Measurements from ENCODE around the gene OLA1. TPM values are rescaled to one million over a fixed set of nuclear protein-coding genes. Genes with fewer than 3 reads are reported as not detected.
A peak's percentile ranks its signal among the peaks of the same experiment; 100 is the strongest.

OLA1 gene
- polyA plus RNA-seq, 1 donor (not counting 4 experiments of a cell fraction or from before 2014, with no cell fraction given): 217 TPM

- TF ChIP-seq CTCF (optimal IDR thresholded peaks at IDR 0.05 in 1 of 3, IDR thresholded peaks at IDR 0.05 in 1 of 3, conservative IDR thresholded peaks at IDR 0.05 in 1 of 3; ENCODE audit: extremely low read depth in 1 of 3, insufficient read depth in 2 of 3, low read length in 3 of 3) (no peak), EZH2 (IDR thresholded peaks at IDR 0.05; ENCODE audit: low read length) (no peak)
- Histone ChIP-seq H2AFZ (ENCODE audit: control insufficient read depth, low read length) (no peak overlapping the region), H3K9me1 (ENCODE audit: control insufficient read depth, extremely low read depth, insufficient read depth, low read length) (no peaks in the 10 kb centered on the region), H3K4me3 (ENCODE audit: control insufficient read depth in 2 of 3, extremely low read depth in 1 of 3, insufficient read depth in 2 of 3, low read depth in 1 of 3, low read length in 3 of 3) (peak overlapping the region in 2 of 3 experiments; percentile 11 to 18), H3K4me1 (ENCODE audit: control insufficient read depth, extremely low read depth, insufficient read depth, low read length) (peaks cover 20% of the 10 kb centered on the region), H3K79me2 (ENCODE audit: control insufficient read depth, insufficient read depth, low read length) (peaks cover 40% of the 10 kb centered on the region), H3K36me3 (ENCODE audit: control insufficient read depth in 2 of 2, extremely low read depth in 1 of 2, insufficient read depth in 2 of 2, low read length in 2 of 2) (peaks cover 0 to 7% of the 10 kb centered on the region in 2 experiments), H3K4me2 (ENCODE audit: control insufficient read depth, extremely low read depth, insufficient read depth, low read depth, low read length) (peak overlapping the region; percentile 70), H3K9ac (ENCODE audit: control insufficient read depth, extremely low read depth, insufficient read depth, low read length) (peak overlapping the region; percentile 43), H3K27ac (ENCODE audit: control insufficient read depth, insufficient read depth, low read length) (peak overlapping the region; percentile 88), H3K27me3 (ENCODE audit: control insufficient read depth, extremely low read depth, insufficient read depth, low read length) (no peaks in the 10 kb centered on the region), H3K9me3 (ENCODE audit: control insufficient read depth, low read depth, low read length) (no peaks in the 10 kb centered on the region), H4K20me1 (ENCODE audit: control insufficient read depth, extremely low read depth, insufficient read depth, low read length) (no peaks in the 10 kb centered on the region)
- FAIRE-seq (no peak), DNase-seq (ENCODE audit: low read depth, low spot score) (no peak)
- dilution Hi-C loops (cut with MboI; ENCODE audit: extremely low pct_ligation_motif_present, low sequenced_read_pairs): no loop called here
Observed at GRCh38 chr2:174177316-174177890, 70.9 kb downstream of the OLA1 start.

- H3K4me1 ChIP-seq (ENCODE audit: control insufficient read depth, extremely low read depth, insufficient read depth, low read length): peaks cover 20% of the 10 kb centered on the region
- peak overlapping the region; percentile 88 for H3K27ac ChIP-seq (ENCODE audit: control insufficient read depth, insufficient read depth, low read length)
- DNase-seq (ENCODE audit: low read depth, low spot score) (peak; percentile 79), FAIRE-seq (peak; percentile 99)
- peak overlapping the region in 2 of 3 experiments; percentile 11 to 22 for H3K4me3 ChIP-seq (ENCODE audit: control insufficient read depth in 2 of 3, extremely low read depth in 1 of 3, insufficient read depth in 2 of 3, low read depth in 1 of 3, low read length in 3 of 3)
- peaks cover 45% of the 10 kb centered on the region for H3K79me2 ChIP-seq (ENCODE audit: control insufficient read depth, insufficient read depth, low read length)
- no peaks in the 10 kb centered on the region for H4K20me1 ChIP-seq (ENCODE audit: control insufficient read depth, extremely low read depth, insufficient read depth, low read length)
- H3K9me1 ChIP-seq (ENCODE audit: control insufficient read depth, extremely low read depth, insufficient read depth, low read length): no peaks in the 10 kb centered on the region
- TF ChIP-seq CTCF (optimal IDR thresholded peaks at IDR 0.05 in 1 of 3, IDR thresholded peaks at IDR 0.05 in 1 of 3, conservative IDR thresholded peaks at IDR 0.05 in 1 of 3; ENCODE audit: extremely low read depth in 1 of 3, insufficient read depth in 2 of 3, low read length in 3 of 3) (no peak), EZH2 (IDR thresholded peaks at IDR 0.05; ENCODE audit: low read length) (no peak)
- H3K27me3 ChIP-seq (ENCODE audit: control insufficient read depth, extremely low read depth, insufficient read depth, low read length): no peaks in the 10 kb centered on the region
- H3K4me2 ChIP-seq (ENCODE audit: control insufficient read depth, extremely low read depth, insufficient read depth, low read depth, low read length): peak overlapping the region; percentile 70
- peaks cover 2 to 7% of the 10 kb centered on the region in 2 experiments for H3K36me3 ChIP-seq (ENCODE audit: control insufficient read depth in 2 of 2, extremely low read depth in 1 of 2, insufficient read depth in 2 of 2, low read length in 2 of 2)
- H3K9me3 ChIP-seq (ENCODE audit: control insufficient read depth, low read depth, low read length): no peaks in the 10 kb centered on the region
- peak overlapping the region; percentile 43 for H3K9ac ChIP-seq (ENCODE audit: control insufficient read depth, extremely low read depth, insufficient read depth, low read length)
- dilution Hi-C loops (cut with MboI; ENCODE audit: extremely low pct_ligation_motif_present, low sequenced_read_pairs): no loop called here
- H2AFZ ChIP-seq (ENCODE audit: control insufficient read depth, low read length): peak overlapping the region; percentile 23
Observed at GRCh38 chr2:174176898-174177297, 71.4 kb downstream of the OLA1 start.

Measured in keratinocyte (primary cell).